GM10847 (cell line): ENCODE results near the gene KCNAB1.

Experiments
- POLR2A ChIP-seq: IDR thresholded peaks from 2 replicates; pipeline ENCODE4 v1.6.1; 2011; ENCODE audit not compliant: insufficient read length; ENCODE audit errors: extremely low read depth

The KCNAB1 gene

GRCh38 chr3:156381253-156381652 lies 260.9 kb downstream of the KCNAB1 start:
- TF ChIP-seq POLR2A: no peak

GRCh38 chr3:156382458-156383346 lies 262.3 kb downstream of the KCNAB1 start:
- no peak for TF ChIP-seq POLR2A

GRCh38 chr3:156383441-156384025 lies 263.2 kb downstream of the KCNAB1 start:
- no peak for TF ChIP-seq POLR2A

- no peak for TF ChIP-seq POLR2A
These were observed 268.4 kb downstream of the KCNAB1 start for GRCh38 chr3:156388497-156389448.

GRCh38 chr3:156389449-156389950 lies 269.1 kb downstream of the KCNAB1 start:
- TF ChIP-seq POLR2A: no peak

- TF ChIP-seq POLR2A: no peak
These were observed 270.5 kb downstream of the KCNAB1 start for GRCh38 chr3:156390846-156391245.

GRCh38 chr3:156395961-156396710 lies 275.8 kb downstream of the KCNAB1 start:
- no peak for TF ChIP-seq POLR2A

GRCh38 chr3:156396851-156397250 lies 276.5 kb downstream of the KCNAB1 start:
- TF ChIP-seq POLR2A: no peak

- no peak for TF ChIP-seq POLR2A
These were observed 277.2 kb downstream of the KCNAB1 start for GRCh38 chr3:156397534-156397933.

GRCh38 chr3:156400062-156400461 lies 279.7 kb downstream of the KCNAB1 start:
- TF ChIP-seq POLR2A: no peak

GRCh38 chr3:156400735-156401134 lies 280.4 kb downstream of the KCNAB1 start:
- TF ChIP-seq POLR2A: no peak

- TF ChIP-seq POLR2A: no peak
These were observed 283.8 kb downstream of the KCNAB1 start for GRCh38 chr3:156404217-156404616.

- TF ChIP-seq POLR2A: no peak
These were observed 286.0 kb downstream of the KCNAB1 start for GRCh38 chr3:156406393-156406792.

- TF ChIP-seq POLR2A: no peak
These were observed 287.3 kb downstream of the KCNAB1 start for GRCh38 chr3:156407617-156408225.
